KBM-7 (cell line): Measurements from ENCODE around the gene NTSR1.

Source experiments
- DNase-seq: peaks from one replicate; pipeline ENCODE4 v3.0.0-alpha.2; 2015
- in situ Hi-C: fragments of 300-500 bp; cut with MboI; formaldehyde crosslinking; loops from 2 replicates; pipeline ENCODE4 v1.14.3; 2020; ENCODE audit warnings: low sequenced_read_pairs, low pct_unique_long_range_greater_than_20kb, mixed read lengths

The NTSR1 gene

DNA sequence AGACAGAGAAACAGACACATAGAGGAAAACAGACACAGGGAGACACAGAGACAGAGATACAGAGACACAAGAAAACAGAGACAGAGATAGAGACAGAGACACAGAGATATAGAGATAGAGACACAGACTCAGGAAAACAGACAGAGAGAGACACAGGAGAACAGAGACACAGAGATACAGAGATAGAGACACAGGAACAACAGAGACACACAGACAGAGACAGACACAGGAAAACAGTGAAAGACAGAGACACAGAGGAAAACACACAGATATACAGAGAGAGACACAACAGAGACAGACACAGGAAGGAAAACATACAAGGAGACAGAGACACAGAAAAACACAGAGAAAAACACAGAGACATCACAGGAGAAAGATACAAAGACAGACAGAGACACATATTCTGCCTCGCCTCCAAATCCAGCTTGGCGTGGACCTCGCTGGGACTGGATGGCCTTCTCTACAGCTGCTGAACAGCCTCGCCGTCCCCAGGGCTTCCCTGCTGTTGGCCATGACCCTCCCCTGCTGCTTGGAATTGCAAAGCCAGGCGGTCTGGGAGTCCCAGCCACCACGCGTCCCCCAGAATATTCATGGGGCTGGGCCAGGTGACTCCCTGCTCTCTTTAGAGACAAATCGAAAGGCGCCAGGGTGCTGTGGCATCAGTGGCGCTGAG lies 36.8 kb downstream of the NTSR1 start:
- in situ Hi-C loops: no loop called here
- no peak for DNase-seq

DNA sequence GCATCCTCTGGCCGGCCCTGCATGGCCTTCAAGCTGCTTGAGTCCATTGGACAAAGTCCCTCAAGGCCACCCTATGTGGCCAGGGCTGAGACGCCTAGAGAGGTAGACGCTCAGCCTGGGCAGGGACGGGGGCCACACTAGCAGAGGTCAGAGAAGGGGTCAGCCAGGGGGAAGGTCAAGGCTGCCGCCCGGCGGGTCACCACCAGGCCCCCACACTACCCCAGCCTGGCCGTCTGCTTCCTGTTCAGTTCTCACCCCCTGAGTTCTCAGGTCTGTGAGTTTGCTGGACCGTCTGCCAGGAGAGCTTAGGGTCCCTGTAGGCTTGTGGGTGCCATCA lies 37.3 kb downstream of the NTSR1 start:
- in situ Hi-C loops: no loop called here
- no peak for DNase-seq

DNA sequence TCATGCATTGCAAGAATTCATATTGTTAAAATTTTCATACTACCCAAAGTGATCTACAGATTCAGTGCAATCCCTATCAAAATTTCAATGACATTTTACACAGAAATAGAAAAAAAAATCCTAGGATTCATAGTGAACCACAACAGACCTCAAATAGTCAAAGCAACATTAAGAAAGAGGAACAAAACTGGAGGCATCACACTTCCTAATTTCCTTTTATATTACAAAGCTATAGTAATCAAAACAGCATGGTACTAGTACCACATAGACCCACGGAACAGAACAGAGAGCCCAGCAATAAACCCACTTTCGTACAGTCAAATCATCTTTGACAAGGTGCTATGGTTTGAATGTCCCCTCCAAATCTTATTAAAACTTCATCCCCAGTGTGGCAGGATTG lies 39.7 kb downstream of the NTSR1 start:
- DNase-seq: no peak

DNA sequence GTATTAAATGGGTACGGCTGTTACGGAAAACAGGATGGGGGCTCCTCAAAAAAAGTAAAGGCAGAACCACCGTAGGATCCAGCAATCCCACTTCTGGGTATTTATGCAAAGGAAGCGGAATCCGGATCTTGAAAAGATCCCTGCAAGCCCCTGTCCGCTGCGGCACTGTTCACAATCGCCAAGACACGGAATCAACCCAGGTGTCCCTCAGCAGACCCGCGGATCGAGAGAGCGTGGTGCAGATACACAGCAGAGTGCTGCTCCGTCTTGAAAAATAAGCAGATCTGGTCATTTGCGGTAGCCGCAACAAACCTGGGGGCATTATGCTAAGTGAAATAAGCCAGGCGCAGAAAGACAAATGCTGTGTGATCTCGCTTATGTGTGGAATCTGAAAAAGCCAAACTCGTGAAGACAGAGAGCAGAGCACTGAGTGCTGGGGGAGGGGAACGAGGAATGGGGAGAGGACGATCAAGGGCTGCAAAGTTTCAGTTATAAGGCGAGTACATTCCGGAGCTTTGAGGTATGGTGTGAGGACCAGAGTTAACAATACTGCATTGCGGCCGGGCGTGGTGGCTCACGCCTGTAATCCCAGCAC lies 41.3 kb downstream of the NTSR1 start:
- DNase-seq: no peak
- in situ Hi-C loops: no loop called here

More for the DNA sequence above, 39.7 kb downstream of the NTSR1 start:
- in situ Hi-C loops: no loop called here

DNA sequence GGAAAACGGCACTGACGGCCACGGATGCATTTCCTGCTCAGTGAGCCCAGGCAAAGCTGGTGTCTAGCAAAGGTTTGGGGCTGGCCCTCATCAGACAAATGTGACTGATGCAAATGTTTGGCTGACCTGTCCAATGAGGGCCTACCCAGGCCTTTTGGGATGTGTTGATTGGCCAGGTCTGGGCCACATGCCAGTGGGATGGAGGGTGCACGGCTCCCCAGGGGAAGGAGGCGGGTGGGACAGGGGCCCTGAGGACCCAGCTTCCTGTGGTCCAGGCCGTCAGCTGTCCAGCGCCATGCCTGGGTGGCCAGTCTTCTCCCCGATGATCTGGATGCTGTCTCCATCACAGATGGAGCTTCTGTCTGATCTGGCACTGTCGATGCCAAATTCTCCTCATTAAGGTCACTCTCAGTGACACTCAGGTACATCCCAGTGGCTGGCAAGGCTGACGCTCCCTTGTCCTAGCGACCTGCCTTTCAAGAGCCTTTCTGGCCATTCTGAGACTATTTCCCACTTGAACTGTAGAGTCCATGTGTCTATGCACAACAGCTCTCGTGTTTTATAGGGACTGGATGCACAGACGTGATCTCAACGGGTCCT lies 43.0 kb downstream of the NTSR1 start:
- in situ Hi-C loops: no loop called here
- no peak for DNase-seq

DNA sequence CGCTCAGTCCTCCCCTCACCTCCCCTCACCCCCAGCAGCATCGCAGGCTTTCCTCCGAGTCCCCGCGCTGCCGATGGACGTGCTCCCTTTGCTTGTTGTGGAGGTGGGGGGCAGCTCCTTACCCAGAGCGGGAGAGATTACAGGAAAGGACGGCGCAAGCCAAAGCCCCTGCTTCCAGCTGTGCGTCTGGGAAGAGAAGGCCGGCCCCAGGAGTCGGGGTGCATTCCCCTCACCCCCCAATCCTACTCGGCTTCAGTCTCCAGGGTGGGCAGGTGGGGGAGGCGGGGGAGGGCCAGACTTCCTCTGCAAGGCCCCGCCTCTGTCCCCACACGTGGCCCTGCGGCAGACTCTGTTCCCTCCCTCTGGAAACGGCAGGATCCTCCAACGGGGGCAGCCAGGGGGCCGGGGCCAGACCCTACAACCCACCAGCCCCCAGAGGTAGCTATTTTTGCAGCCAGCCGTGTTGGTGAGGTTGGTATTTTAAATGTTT lies 43.6 kb downstream of the NTSR1 start:
- no peak for DNase-seq

DNA sequence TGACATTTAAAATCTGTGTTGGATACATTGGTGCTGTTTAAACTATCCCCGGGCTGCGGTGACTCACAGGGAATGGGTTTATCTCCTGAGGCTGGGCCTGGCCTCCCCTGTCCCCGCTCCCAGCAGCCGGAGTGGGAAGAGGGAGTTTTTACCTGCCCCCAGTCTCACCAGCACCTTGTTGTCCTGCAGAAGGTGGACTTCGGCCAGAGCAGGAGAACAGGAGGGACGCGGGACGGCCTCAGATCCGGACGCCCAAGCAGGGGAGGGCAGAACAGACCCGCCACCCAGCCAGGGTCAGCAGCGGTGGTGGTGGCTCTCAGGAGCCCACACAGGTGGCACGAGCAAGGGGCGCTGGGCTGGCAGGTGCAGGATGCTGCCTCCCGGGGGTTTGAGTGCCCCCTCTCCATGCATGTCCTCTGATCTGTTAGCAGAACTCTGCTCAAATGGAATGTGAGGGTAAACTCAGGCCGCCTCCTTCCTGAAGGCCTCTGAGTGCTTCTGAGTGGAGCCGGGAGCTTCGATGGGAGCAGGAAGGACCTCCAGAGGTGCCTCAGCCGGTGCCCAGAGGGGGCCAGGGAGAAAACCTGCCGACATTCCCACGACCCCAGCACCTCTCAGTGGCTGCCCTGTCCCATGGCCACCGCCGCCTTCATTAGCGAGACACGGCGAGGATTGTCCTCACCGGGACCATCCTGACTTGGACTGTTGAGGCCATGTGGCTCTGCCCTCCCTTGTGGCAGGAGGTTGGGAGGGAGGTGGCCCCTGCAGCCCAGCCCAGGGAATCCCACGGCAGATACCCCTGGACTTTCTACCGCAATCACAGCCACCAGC lies 44.2 kb downstream of the NTSR1 start:
- no peak for DNase-seq
- in situ Hi-C loops: no loop called here

More for the DNA sequence above, 43.6 kb downstream of the NTSR1 start:
- in situ Hi-C loops: no loop called here

DNA sequence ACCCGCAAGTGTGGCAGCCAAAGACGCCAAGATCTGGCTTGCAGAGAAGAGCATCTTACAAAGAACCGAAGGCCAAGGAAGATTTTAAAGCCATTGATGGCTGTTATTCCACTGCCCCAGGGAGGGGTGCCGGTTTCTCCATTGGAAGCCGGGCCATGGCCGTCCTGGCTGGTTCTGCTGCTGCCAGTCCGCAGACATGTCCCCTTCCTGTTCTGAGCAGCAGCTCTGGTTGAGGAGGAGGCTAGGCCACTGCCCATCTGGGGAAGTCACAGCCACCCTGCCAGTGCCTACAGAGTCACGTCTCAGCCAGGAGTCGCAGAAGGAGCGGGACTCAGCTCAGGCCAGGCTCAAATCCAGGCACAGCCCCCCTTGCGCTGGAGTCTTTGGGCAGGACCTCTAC lies 45.0 kb downstream of the NTSR1 start:
- in situ Hi-C loops: no loop called here
- DNase-seq: no peak

DNA sequence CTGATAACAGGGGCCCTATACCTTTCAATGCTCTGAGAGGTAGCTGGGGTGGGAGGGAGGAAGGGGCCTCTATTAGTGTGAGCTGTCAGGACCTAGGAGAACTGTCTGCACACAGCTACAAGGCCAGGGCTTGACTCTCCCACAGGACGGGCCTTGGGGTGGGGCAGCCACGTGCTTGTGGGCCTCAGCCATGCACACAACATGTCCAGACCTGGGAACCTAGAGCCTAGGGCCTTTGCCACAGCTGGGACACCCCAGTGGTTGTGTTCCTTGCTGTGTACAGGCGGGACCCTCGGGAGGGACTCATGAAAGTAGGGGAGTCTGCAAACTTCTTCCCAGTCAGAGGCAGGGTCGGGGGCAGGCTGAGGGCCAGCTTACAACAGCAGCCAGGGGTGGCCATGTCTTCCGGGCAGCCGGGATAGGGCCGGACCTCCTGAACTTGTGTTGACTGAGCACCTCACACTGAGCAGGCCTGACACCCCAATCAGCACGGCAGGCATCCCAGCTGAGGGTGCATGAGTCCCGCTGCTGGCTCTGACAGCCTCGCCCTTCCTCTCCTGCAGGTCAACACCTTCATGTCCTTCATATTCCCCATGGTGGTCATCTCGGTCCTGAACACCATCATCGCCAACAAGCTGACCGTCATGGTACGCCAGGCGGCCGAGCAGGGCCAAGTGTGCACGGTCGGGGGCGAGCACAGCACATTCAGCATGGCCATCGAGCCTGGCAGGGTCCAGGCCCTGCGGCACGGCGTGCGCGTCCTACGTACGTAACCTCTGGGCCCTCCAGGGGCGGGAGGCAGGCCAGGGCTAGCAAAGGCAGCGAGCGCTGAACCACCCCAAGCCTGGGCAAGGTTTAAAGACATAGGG lies 45.7 kb downstream of the NTSR1 start:
- in situ Hi-C loops: no loop called here
- DNase-seq: no peak

DNA sequence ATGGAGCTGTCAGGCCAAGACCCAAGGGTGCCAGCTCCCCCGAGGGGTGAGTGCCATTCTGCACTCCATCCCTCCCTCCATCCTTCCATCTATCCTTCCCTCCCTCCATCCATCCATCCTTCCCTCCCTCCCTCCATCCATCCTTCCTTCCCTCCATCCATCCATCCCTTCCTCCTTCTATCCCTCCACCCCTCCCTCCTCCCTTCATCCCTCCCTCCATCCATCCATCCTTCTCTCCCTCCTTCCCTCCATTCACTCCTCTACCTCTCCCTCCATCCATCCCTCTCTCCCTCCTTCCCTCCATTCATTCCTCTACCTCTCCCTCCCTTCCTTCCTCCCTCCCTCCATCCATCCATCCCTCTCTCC lies 46.3 kb downstream of the NTSR1 start:
- in situ Hi-C loops: no loop called here

DNA sequence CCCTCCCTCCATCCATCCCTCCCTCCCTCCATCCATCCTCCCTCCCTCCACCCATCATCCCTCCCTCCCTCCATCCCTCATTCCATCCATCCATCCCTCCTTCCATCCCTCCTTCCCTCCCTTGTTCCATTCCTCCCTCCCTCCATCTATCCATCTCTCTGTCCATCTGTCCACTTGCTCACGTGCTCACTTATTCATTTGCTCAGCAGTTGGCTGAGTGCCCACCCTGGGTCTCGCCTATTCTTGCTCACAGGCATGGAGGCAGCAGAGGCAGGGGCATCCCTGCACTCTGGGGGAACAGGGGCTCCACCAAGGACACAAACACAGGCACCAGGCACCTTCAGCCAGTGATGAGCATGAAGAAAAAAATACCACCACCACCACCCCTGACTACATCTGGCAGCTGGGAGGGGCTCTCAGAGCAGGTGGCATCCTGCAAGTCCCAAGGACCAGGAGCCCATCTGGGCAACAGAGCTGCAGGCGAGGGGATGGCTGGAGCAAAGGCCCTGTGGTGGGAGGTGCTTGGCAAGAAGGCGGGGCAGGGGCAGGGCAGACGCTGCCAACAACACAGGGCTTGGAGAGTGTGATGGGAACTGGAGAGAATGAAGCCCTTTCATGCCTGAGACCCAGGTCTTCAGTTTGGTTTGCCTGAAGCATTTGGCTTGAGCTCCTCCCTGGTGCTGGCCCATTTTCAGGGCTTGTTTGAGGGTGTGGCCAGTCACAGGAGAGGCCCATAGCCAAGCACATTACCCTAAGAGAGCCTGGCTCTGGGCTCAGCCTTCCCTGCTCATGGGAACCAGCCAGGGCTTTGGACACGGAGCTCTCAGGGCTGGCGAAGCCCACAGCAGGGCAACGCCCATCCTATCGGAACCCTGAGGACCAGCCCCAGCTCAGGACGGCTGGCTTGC lies 47.4 kb downstream of the NTSR1 start:
- DNase-seq: no peak
- in situ Hi-C loops: no loop called here

More for the DNA sequence above, 46.3 kb downstream of the NTSR1 start:
- DNase-seq: no peak

DNA sequence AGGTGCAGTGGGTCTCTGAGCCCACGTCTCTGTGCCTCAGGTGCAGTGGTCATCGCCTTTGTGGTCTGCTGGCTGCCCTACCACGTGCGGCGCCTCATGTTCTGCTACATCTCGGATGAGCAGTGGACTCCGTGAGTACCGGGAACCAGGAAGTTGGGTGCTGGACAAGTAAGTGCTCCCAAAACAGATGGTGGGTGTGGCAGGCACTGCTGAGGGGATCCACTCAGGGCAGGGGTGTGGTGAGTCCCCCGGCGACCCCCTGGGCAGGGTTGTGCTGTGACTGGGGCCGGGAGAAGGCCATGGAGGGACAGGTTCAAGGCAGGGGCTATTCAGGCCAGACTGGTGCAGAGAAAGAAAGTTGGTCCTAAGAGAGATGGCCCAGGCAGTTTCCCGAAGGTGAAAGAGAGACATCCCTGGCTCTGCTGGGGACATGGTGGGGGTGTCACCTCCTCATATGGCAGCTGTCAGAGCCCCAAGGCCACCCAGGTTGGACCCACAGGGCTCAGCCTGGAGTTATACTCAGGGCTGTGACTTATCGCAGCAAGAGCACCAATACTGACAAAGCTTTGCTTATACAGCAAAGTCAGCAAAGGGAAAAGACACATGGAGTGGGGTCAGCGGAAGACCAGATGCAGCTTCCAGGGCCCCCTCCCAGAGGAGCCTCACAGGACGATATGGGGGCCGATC lies 49.7 kb downstream of the NTSR1 start:
- in situ Hi-C loops: no loop called here
- DNase-seq: no peak

DNA sequence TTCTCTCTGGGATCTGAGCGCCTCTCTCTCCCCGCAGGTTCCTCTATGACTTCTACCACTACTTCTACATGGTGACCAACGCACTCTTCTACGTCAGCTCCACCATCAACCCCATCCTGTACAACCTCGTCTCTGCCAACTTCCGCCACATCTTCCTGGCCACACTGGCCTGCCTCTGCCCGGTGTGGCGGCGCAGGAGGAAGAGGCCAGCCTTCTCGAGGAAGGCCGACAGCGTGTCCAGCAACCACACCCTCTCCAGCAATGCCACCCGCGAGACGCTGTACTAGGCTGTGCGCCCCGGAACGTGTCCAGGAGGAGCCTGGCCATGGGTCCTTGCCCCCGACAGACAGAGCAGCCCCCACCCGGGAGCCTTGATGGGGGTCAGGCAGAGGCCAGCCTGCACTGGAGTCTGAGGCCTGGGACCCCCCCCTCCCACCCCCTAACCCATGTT lies 51.4 kb downstream of the NTSR1 start:
- in situ Hi-C loops: no loop called here
- no peak for DNase-seq

DNA sequence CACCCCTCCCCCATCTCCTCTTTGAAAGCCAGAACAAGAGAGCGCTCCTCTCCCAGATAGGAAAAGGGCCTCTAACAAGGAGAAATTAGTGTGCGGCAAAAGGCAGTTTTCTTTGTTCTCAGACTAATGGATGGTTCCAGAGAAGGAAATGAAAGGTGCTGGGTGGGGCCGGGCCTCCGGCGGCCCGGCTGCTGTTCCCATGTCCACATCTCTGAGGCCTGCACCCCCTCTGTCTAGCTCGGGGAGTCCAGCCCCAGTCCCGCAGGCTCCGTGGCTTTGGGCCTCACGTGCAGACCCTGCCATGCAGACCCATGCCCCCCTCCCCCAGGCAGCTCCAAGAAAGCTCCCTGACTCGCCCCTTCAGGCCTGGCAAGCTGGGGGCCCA lies 51.8 kb downstream of the NTSR1 start:
- DNase-seq: no peak
- in situ Hi-C loops: no loop called here

DNA sequence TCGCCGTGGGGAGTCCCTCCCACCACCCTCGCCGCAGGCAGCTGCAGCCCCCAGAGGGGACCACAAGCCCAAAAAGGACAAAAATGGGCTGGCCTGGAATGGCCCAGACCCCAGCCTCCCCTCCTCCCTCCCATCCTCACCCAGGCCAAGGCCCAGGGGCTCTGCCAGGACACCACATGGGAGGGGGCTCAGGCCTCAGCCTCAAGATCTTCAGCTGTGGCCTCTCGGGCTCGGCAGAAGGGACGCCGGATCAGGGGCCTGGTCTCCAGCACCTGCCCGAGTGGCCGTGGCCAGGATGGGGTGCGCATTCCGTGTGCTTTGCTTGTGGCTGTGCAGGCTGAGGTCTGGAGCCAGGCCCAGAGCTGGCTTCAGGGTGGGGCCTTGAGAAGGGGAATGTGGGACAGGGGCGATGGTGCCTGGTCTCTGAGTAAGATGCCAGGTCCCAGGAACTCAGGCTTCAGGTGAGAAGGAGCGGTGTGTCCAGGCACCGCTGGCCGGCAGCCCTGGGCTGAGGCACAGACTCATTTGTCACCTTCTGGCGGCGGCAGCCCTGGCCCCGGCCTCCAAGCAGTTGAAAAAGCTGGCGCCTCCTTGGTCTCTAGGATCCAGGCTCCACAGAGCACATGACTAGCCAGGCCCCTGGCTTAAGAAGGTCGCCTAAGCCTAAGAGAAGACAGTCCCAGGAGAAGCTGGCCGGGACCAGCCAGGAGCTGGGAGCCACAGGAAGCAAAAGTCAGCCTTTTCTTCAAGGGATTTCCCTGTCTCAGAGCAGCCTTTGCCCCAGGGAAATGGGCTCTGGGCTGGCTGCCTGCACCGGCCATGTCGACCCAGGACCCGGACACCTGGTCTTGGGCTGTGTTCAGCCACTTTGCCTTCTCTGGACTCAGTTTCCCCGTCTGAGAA lies 52.5 kb downstream of the NTSR1 start:
- DNase-seq: no peak
- in situ Hi-C loops: no loop called here

DNA sequence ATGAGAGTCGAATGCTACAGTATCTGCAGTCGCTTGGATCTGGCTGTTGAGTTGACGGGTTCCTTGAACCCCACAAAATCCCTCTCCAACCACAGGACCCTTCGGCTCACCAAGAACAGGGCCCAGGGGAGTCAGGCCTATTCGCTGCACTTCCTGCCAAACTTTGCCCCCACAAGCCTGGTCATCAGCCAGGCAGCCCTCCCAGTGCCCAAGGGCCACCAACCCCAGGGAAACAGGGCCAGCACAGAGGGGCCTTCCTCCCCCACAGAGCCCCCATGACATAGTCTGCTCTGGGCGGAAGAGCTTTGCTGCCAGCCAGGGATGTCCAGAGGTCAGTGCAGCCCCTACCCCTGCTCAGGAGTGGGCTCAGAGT lies 53.1 kb downstream of the NTSR1 start:
- in situ Hi-C loops: no loop called here
- DNase-seq: no peak

DNA sequence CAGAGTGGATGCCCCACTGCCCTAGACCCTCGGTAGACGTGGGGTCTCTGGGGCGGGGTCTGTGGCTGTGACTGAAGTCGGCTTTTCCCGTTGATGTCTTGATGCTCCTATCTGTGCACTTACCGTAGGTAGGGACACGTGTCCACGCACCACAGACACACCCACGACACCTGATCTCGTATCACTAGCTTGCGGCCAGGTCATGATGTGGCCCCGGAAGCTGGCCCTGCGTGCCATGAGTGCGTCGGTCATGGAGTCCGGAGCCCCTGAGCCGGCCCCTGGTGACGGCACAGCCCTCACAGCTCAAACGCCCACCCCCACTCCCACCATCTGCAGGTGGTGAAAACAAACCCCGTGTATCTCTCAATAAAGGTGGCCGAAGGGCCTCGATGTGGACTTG lies 53.7 kb downstream of the NTSR1 start:
- in situ Hi-C loops: no loop called here
- DNase-seq: no peak
